ENCODE data around the gene DHRS13.
A peak's percentile ranks its signal among the peaks of the same experiment; 100 is the strongest.
"Not testable (repeated sequence)": the region's sequence is repeated elsewhere in the genome, so short reads cannot be mapped to it uniquely, and the experiment has no call there.

DHRS13 gene

GRCh38 chr17:28935744-28936460, 33.0 kb upstream of the DHRS13 start:
- no peak for DNase-seq (ENCODE audit: low read depth)
- no peak overlapping the region for H3K4me3 ChIP-seq (replicated peaks; ENCODE audit: low read depth, low read length)
- no peak for TF ChIP-seq CTCF (IDR thresholded peaks at IDR 0.05; ENCODE audit: low read length, missing control alignments)

- DNase-seq (ENCODE audit: low read depth) = not testable (repeated sequence)
Measured at GRCh38 chr17:28934508-28934907, 31.6 kb upstream of the DHRS13 start.

GRCh38 chr17:28929787-28930186, 26.9 kb upstream of the DHRS13 start:
- TF ChIP-seq CTCF (IDR thresholded peaks at IDR 0.05; ENCODE audit: low read length, missing control alignments) = no peak
- H3K4me3 ChIP-seq (replicated peaks; ENCODE audit: low read depth, low read length) = no peak overlapping the region

More at GRCh38 chr17:28934508-28934907, 31.6 kb upstream of the DHRS13 start:
- not testable (repeated sequence) for H3K4me3 ChIP-seq (replicated peaks; ENCODE audit: low read depth, low read length)

GRCh38 chr17:28928061-28928460, 25.2 kb upstream of the DHRS13 start:
- no peak for TF ChIP-seq CTCF (IDR thresholded peaks at IDR 0.05; ENCODE audit: low read length, missing control alignments)
- DNase-seq (ENCODE audit: low read depth) = no peak

More at GRCh38 chr17:28929787-28930186, 26.9 kb upstream of the DHRS13 start:
- DNase-seq (ENCODE audit: low read depth) = no peak

GRCh38 chr17:28926786-28927185, 23.9 kb upstream of the DHRS13 start:
- no peak overlapping the region for H3K4me3 ChIP-seq (replicated peaks; ENCODE audit: low read depth, low read length)
- DNase-seq (ENCODE audit: low read depth) = no peak
- TF ChIP-seq CTCF (IDR thresholded peaks at IDR 0.05; ENCODE audit: low read length, missing control alignments) = no peak

More at GRCh38 chr17:28928061-28928460, 25.2 kb upstream of the DHRS13 start:
- H3K4me3 ChIP-seq (replicated peaks; ENCODE audit: low read depth, low read length) = no peak overlapping the region

GRCh38 chr17:28926366-28926765, 23.5 kb upstream of the DHRS13 start:
- no peak overlapping the region for H3K4me3 ChIP-seq (replicated peaks; ENCODE audit: low read depth, low read length)
- DNase-seq (ENCODE audit: low read depth) = no peak
- TF ChIP-seq CTCF (IDR thresholded peaks at IDR 0.05; ENCODE audit: low read length, missing control alignments) = no peak

GRCh38 chr17:28925912-28926365, 23.1 kb upstream of the DHRS13 start:
- TF ChIP-seq CTCF (IDR thresholded peaks at IDR 0.05; ENCODE audit: low read length, missing control alignments) = no peak
- no peak overlapping the region for H3K4me3 ChIP-seq (replicated peaks; ENCODE audit: low read depth, low read length)
- DNase-seq (ENCODE audit: low read depth) = peak; percentile 90

All from fibroblast of pulmonary artery (primary cell).